ENCODE results near the gene SPOCK1. TPM values are rescaled to one million over a fixed set of nuclear protein-coding genes. Genes with fewer than 3 reads are reported as not detected.

SPOCK1 gene
- total RNA-seq, 1 donor: 54.8 TPM

DNA sequence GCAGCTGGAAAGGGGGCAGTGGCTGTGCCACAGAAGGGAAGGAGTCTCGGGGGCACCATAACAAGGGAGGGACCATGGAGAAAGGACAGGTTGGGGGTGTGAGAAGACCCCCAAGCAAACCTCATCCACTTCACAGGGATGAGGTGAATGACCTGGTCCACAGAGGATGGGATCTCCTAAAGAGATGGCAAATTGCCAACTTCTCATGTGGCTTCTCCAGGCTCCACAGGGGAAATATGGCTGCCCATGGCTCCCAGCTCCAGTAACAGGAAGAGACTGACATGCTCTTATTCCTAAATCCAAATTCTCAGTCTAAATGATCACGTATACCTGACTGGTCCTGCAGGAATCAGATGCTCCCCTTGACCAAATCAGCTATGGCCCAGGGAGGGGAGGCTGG is 340.4 kb downstream of the SPOCK1 start:
- no peak for DNase-seq (ENCODE audit: low read depth)
- TF ChIP-seq, protein P1, sequence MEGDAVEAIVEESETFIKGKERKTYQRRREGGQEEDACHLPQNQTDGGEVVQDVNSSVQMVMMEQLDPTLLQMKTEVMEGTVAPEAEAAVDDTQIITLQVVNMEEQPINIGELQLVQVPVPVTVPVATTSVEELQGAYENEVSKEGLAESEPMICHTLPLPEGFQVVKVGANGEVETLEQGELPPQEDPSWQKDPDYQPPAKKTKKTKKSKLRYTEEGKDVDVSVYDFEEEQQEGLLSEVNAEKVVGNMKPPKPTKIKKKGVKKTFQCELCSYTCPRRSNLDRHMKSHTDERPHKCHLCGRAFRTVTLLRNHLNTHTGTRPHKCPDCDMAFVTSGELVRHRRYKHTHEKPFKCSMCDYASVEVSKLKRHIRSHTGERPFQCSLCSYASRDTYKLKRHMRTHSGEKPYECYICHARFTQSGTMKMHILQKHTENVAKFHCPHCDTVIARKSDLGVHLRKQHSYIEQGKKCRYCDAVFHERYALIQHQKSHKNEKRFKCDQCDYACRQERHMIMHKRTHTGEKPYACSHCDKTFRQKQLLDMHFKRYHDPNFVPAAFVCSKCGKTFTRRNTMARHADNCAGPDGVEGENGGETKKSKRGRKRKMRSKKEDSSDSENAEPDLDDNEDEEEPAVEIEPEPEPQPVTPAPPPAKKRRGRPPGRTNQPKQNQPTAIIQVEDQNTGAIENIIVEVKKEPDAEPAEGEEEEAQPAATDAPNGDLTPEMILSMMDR (IDR thresholded peaks at IDR 0.05; ENCODE audit: insufficient read depth, low read depth, low read length): no peak
- H3K4me3 ChIP-seq (ENCODE audit: low read depth, low read length): no peak overlapping the region

DNA sequence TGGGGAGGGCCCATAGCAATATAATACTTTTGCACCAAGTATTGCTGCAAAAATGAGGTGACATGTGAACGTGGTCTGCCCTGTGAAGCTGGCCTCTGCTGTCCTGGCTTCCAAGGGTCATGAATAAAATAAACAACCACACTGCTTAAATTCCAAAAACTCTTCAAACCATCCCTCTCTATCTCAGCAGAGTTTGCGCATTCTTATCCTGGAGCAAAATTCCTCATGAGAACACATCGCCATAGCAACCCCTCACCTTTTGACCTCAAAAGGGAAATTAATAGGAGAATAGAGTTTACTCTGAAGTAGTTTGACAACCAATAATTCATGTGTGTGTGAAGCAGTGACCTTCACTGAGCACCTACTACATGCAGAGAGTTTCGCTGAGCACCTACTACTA is 342.9 kb downstream of the SPOCK1 start:
- DNase-seq (ENCODE audit: low read depth): peak; percentile 12
- no peak overlapping the region for H3K4me3 ChIP-seq (ENCODE audit: low read depth, low read length)
- TF ChIP-seq, protein P1 (IDR thresholded peaks at IDR 0.05; ENCODE audit: insufficient read depth, low read depth, low read length): no peak

DNA sequence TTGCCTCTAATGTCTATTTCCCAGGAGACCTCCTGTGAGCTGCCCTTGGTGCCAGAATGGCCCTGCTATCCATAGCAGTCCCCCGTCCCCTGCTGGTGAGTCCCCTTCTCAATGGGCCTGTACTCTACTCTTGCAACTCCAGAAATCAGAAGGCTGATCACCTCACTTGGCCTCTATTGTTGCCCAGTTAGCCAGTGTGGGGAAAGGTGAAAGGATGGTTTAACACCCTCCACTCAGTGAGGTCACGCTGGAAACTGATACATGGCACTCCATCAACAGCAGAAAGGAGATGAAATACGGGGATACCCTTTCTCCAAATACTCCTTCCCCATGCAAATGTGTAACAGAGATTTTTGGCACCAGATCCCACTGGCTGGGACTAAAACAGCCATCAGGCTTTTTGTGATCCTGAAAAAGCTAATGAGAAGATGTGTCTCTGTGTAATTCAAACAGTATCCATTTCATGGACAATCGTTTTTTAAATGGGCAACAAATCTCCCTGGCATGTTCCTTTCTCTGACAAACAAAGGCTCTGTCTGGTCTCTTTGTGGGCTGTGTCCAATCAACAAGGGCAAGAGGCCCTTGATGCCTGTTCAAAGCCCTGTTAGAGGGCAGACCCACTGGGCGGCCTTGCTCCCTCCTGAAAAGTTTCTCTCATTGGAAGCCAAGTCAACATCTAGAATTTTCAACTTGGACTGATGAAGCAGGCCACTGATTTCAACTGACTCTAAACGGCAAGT is 343.7 kb downstream of the SPOCK1 start:
- H3K4me3 ChIP-seq (ENCODE audit: low read depth, low read length): no peak overlapping the region
- no peak for DNase-seq (ENCODE audit: low read depth)
- TF ChIP-seq, protein P1 (IDR thresholded peaks at IDR 0.05; ENCODE audit: insufficient read depth, low read depth, low read length): no peak

DNA sequence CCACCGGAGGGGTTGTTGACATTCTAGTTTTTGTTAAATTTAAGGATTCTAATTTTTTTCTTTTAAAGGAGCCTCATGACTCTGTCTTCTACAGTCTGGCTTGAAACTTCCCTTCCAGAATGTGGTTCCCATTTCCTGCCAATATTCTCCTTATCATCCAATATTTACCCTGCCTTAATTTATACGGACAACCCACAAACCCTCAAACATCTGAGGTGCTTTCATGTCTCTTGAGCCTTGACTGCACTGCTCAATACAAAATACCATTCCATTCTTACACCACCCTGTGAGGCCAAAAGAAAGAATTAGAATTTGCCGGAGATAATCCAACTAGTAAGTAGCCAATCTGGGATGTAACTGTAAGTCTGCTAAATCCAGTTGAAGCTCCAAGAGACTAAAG is 346.5 kb downstream of the SPOCK1 start:
- DNase-seq (ENCODE audit: low read depth): no peak
- TF ChIP-seq, protein P1 (IDR thresholded peaks at IDR 0.05; ENCODE audit: insufficient read depth, low read depth, low read length): no peak
- H3K4me3 ChIP-seq (ENCODE audit: low read depth, low read length): no peak overlapping the region

DNA sequence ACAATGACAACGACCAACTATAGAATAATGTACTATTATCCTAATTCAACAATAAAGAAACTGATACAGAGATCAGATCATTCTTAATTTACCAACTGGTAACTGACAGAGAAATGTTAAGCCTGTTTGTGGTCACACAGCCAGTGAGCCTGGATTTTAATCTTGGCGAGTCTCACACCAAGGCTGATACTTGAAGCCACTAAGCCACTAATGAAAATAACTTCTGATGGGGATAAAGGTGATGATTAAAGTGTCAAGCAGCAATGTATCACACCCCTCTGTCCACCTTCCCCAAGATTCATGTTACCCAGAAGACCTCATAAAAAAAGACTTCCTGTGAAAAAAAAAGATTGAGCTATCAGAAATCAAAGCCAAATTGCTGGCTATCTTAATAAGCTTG is 350.5 kb downstream of the SPOCK1 start:
- no peak for DNase-seq (ENCODE audit: low read depth)
- TF ChIP-seq, protein P1 (IDR thresholded peaks at IDR 0.05; ENCODE audit: insufficient read depth, low read depth, low read length): no peak
- H3K4me3 ChIP-seq (ENCODE audit: low read depth, low read length): no peak overlapping the region

DNA sequence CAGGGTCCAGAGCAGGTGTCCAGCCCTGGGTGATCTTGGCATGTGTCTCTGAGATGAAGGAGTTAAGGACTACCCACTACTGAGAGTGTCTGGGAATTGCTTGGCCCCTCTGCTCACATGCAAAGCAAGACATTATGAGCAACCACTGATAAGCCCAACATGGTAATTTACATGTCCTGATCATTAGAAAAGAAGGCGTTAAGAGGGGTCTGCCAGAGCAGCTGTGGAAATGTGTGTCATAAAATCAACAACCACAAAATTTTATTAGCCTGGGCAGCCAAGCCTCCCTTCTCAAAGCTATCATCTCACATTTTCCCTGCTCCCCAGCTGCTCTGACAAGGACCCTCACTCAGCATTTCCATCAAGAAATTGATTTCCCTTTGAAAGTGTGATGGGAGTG is 351.0 kb downstream of the SPOCK1 start:
- H3K4me3 ChIP-seq (ENCODE audit: low read depth, low read length): no peak overlapping the region
- TF ChIP-seq, protein P1 (IDR thresholded peaks at IDR 0.05; ENCODE audit: insufficient read depth, low read depth, low read length): no peak
- no peak for DNase-seq (ENCODE audit: low read depth)

DNA sequence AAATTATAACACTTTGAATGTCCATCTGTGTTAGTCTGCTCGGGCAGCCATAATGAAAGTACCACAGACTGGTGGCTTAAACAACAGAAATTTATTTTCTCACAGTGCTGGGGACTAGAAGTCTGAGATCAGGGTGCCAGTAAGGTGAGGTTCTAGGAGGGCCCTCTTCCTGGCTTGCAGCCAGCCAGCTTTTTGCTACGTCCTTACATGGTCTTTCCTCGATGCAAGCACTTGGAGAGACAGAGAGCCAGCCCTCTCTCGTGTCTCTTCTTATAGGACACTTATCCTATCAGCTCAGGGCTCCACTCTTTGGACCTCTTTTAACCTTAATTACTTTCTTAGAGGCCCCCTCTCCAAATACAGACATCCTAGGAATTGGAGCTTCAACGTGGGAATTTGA is 351.8 kb downstream of the SPOCK1 start:
- H3K4me3 ChIP-seq (ENCODE audit: low read depth, low read length): no peak overlapping the region
- TF ChIP-seq, protein P1 (IDR thresholded peaks at IDR 0.05; ENCODE audit: insufficient read depth, low read depth, low read length): no peak
- no peak for DNase-seq (ENCODE audit: low read depth)

All from fibroblast of villous mesenchyme (primary cell).